Measurements from ENCODE around the gene ISY1. TPM values are rescaled to one million over a fixed set of nuclear protein-coding genes. Genes with fewer than 3 reads are reported as not detected.
"Not testable (repeated sequence)": the region's sequence is repeated elsewhere in the genome, so short reads cannot be mapped to it uniquely, and the experiment has no call there.

ISY1 gene
- 10 to 100 TPM; 60.7 to 61.7 TPM for total RNA-seq

DNA sequence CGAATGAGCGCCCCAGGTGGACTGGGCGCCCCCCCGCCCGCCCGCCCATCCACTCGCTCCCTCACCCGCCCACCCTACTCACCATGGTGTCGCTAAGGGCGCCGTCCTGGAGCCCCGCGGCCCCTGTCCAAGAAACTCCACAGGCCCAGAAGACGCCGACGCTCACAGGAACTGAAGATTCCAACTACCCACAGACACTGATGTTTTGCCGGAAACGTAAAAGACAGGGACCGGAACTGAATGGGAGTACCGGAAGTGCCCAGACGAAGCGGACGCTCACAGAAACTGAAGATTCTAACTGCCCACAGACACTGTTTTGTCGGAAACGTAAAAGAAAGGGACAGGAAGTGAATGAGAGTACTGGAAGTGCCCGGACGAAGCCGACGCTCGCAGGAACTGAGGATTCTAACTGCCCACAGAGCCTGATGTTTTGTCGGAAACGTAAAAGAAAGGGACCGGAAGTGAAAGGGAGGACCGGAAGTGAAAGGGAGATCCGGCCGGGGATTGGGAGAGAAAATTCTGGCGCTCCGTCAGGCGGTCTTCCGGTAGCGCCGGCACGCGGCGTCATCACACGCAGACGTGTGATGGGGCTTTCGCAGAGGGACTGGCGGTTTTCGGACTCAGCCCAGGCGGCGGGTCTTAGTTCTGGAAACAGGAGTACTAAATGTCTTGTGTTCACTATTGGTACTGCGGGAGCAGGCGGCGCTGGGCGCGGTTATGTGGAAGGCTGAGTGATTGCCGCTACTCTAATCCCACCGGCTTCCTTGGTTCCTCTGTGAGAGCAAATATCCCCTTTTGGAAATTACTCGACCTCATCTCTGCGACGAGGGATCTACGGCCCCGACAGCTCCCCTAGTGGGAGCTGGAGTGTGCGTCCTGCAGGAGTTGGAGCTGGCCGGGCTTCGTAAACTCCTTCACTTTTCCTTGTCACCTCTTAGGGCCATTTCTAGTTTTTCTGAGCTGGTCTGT, at the start of gene ISY1:
Gene ISY1 (minus strand): TSS at position 173 of the 969 bp plus-strand sequence. CDS start 88 bp downstream, at position 85.
- POLR2A ChIA-PET: interaction anchor here (0.6 to 2.8 kb wide), 14 partner anchors 17 to 283 kb away, joined by 3 to 28 read pairs (median 4); partner anchors contain the start of genes CNBP, COPG1 and RAB43
- CTCF ChIA-PET: interaction anchor here (0.7 to 3.4 kb wide), 27 partner anchors 10 to 192 kb away, joined by 3 to 55 read pairs (median 6); partner anchors contain the start of genes CNBP, COPG1, HMCES and RAB43
- H3K9me3 Mint-ChIP-seq: no peaks in the 10 kb centered on the region
- H3K4me1 Mint-ChIP-seq (ENCODE audit: low read depth): peaks cover 31% of the 10 kb centered on the region
- peak; percentile 93 for DNase-seq
- H3K27ac Mint-ChIP-seq: peak within 1 kb of the TSS; percentile 100
- peaks cover 20% of the 10 kb centered on the region for H3K36me3 Mint-ChIP-seq
- H3K4me3 Mint-ChIP-seq: peak within 1 kb of the TSS; percentile 98
- intact Hi-C loops (cut with micrococcal nuclease): loop anchor here (1.0 kb wide), 6 partner anchors 23 to 357 kb away; partner anchors contain the start of gene COPG1
- H3K27me3 Mint-ChIP-seq: no peaks in the 10 kb centered on the region

DNA sequence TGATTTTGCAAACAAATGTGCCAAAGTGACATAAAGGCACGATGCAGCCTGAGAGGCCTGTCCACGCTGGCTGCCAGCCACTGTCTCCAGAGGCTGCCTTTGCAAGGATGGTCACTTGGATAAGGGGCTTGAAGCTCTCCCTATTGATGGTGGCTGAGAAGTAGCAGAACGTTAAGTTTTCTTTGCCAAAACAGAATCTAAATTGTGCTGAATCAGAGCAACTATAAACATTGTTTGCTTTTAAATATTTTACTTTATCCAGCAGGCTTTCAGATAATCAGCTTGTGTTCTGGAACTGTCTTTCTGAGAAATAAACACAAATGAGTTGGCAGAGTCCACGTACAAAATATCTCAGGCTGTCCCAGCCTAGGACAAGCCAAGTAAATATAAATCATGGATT, 46.6 kb upstream of the ISY1 start:
- Mint-ChIP-seq H3K27me3 (peaks cover 3% of the 10 kb centered on the region), H3K4me3 (no peak overlapping the region), H3K27ac (no peak overlapping the region), H3K4me1 (ENCODE audit: low read depth) (no peaks in the 10 kb centered on the region), H3K36me3 (no peaks in the 10 kb centered on the region), H3K9me3 (no peaks in the 10 kb centered on the region)
- intact Hi-C loops (cut with micrococcal nuclease): no loop called here
- DNase-seq: no peak
- ChIA-PET CTCF (no interaction called here), POLR2A (no interaction called here)

DNA sequence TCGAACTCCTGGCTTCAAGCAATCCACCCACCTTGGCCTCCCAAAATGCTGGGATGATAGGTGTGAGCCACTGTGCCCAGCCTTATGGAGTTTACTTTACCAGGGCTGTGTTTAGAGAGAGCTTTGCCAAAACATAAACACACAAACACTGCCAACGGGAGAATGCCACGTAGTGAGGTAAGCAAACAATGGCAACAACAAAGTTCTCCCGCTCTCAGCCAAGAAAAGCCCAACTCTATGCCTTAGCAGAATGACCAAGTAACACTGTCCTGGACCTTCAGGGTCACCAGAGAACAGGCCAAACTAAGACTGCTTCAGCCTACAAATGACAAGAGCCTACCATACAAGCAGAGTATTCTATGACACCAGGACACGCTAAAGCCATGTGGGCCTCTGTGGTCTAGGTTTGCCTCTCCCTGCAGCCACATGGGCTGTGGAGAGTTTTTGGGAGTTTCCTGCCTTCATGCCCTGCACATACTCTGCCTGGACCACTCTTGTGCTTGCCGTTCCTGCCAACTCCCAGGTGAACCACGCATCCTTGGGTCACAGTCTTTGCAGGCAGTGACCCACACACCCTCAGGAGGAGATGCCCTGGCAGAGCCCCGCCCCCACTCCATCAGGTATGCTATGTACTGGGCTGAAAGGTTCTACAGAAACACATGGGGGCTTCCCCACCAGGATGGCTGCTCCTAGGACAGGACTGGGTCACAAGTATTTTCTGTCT, 44.4 kb upstream of the ISY1 start:
- Mint-ChIP-seq H3K27me3 (peaks cover 3% of the 10 kb centered on the region), H3K4me3 (no peak overlapping the region), H3K9me3 (no peaks in the 10 kb centered on the region), H3K4me1 (ENCODE audit: low read depth) (no peaks in the 10 kb centered on the region), H3K36me3 (no peaks in the 10 kb centered on the region), H3K27ac (no peak overlapping the region)
- ChIA-PET CTCF (no interaction called here), POLR2A (no interaction called here)
- intact Hi-C loops (cut with micrococcal nuclease): no loop called here
- no peak for DNase-seq

DNA sequence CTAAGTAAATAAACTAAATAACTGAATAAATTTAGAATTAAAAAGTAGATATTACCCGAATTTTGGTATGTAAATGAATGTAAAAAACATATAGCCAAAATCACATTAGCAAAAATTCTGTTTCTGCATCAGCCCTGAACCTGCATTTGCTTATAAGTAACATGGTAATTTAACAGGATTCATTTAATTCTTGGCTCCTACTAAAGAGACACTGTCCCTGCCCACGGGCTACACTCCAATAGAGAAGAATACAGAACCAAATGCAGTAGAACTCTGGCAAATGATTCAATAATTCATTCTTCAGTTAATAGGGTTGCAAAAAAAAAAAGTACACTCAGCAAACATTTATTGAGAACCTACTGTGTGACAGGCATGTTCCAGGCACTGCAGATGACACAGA, 43.6 kb upstream of the ISY1 start:
- no peaks in the 10 kb centered on the region for H3K4me1 Mint-ChIP-seq (ENCODE audit: low read depth)
- no peaks in the 10 kb centered on the region for H3K36me3 Mint-ChIP-seq
- intact Hi-C loops (cut with micrococcal nuclease): no loop called here
- no peak overlapping the region for H3K4me3 Mint-ChIP-seq
- peaks cover 2% of the 10 kb centered on the region for H3K27me3 Mint-ChIP-seq
- CTCF ChIA-PET: no interaction called here
- H3K27ac Mint-ChIP-seq: no peak overlapping the region
- POLR2A ChIA-PET: no interaction called here
- H3K9me3 Mint-ChIP-seq: no peaks in the 10 kb centered on the region
- DNase-seq: no peak

DNA sequence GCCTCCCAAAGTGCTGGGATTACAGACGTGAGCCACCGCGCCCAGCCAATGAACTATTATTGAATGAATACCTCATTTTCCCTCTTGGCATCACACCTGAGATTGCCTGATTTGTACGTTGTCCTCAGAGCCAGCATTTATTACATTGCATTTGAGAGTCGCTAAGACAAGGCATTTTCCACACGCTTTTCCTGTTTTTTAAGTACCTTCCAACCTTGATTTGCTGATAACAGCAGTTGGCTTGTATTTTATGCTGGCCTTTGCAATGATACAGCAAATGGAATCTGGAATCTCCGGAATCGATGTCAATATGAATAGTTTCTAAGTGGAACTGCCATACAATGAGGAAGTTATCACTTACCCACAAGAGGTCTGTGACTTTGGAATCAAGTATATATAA, 38.5 kb upstream of the ISY1 start:
- DNase-seq: no peak
- ChIA-PET CTCF (no interaction called here), POLR2A (no interaction called here)
- H3K36me3 Mint-ChIP-seq: no peaks in the 10 kb centered on the region
- H3K4me1 Mint-ChIP-seq (ENCODE audit: low read depth): peaks cover 7% of the 10 kb centered on the region
- H3K27me3 Mint-ChIP-seq: no peaks in the 10 kb centered on the region
- intact Hi-C loops (cut with micrococcal nuclease): no loop called here
- H3K27ac Mint-ChIP-seq: no peak overlapping the region
- no peak overlapping the region for H3K4me3 Mint-ChIP-seq
- H3K9me3 Mint-ChIP-seq: no peaks in the 10 kb centered on the region

DNA sequence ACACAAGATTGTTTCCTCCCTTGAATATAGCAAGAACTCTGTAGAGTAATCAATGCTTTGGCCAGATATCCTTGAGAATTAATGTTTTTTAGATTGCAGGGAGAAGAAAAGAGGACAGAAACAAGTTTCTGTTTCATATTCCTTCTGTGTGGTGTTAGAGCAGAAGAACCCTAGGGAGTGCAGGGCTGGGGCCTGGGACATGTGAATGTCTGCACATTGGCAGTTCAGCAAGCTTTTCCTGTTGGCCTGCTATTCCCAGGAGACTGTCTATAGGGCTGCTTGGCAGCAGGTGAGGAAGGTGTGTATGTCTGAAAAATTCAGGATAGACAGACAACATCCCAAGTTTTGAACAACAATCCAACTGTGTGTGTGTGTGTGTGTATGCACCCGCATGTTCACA, 36.5 kb upstream of the ISY1 start:
- H3K27ac Mint-ChIP-seq: no peak overlapping the region
- H3K27me3 Mint-ChIP-seq: no peaks in the 10 kb centered on the region
- POLR2A ChIA-PET: no interaction called here
- DNase-seq: no peak
- intact Hi-C loops (cut with micrococcal nuclease): no loop called here
- CTCF ChIA-PET: interaction anchor here (2.3 kb wide), 1 partner anchor 48 kb away, joined by 10 read pairs; no protein-coding TSS in a partner anchor
- H3K4me1 Mint-ChIP-seq (ENCODE audit: low read depth): peaks cover 7% of the 10 kb centered on the region
- no peaks in the 10 kb centered on the region for H3K36me3 Mint-ChIP-seq
- no peak overlapping the region for H3K4me3 Mint-ChIP-seq
- H3K9me3 Mint-ChIP-seq: no peaks in the 10 kb centered on the region

DNA sequence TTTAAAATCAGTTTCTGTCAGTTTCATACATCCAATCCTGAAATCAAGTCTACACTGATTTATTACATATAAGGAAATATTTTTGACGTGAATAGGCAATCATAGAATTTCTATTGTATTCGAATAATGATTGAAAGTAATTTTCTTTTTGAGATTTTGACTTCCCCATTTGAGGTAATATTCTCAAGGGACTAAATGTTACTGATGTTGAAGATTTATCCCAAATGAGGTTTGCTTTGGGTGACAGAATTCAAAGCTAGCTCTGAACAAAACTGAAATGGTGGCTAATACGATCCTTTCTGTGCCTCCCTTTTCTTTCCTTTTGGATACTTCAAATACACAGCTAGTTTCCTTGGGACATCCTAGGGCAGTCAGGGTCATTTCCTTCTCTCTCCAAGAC, 35.7 kb upstream of the ISY1 start:
- POLR2A ChIA-PET: interaction anchor here (0.8 kb wide), 1 partner anchor 49 kb away, joined by 3 read pairs; no protein-coding TSS in a partner anchor
- intact Hi-C loops (cut with micrococcal nuclease): no loop called here
- no peak overlapping the region for H3K4me3 Mint-ChIP-seq
- CTCF ChIA-PET: interaction anchor here (0.6 to 2.3 kb wide), 2 partner anchors 17 to 49 kb away, joined by 3 to 10 read pairs; no protein-coding TSS in a partner anchor
- H3K27ac Mint-ChIP-seq: no peak overlapping the region
- DNase-seq: no peak
- H3K36me3 Mint-ChIP-seq: no peaks in the 10 kb centered on the region
- H3K4me1 Mint-ChIP-seq (ENCODE audit: low read depth): peaks cover 7% of the 10 kb centered on the region
- no peaks in the 10 kb centered on the region for H3K27me3 Mint-ChIP-seq
- no peaks in the 10 kb centered on the region for H3K9me3 Mint-ChIP-seq

DNA sequence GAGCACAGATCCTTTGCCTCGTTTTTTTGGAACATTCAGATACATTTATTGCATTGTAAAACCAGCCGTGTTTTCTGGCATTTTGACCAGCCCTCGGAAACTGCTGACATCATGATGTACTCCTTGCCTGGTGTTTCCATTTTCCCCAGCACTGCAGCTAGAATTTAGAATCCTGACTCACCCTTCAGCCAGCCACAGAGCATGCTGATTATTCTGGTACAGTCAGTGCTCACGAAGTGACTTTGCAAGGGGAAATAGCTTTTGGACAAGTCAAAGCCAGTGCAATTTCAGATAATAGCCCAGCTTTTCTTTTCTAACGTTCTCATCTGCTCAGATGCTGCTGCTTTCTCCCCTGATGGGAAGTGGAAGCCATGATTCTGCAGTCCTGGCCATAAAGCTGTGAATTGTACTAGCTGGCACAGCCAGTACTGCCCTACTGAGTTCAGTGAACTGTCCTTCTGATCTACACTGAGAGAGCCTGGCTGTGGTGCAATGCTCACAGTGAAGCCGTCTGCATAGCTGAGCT, 34.9 kb upstream of the ISY1 start:
- Mint-ChIP-seq H3K27ac (no peak overlapping the region), H3K4me3 (no peak overlapping the region), H3K9me3 (no peaks in the 10 kb centered on the region), H3K36me3 (no peaks in the 10 kb centered on the region), H3K4me1 (ENCODE audit: low read depth) (peaks cover 7% of the 10 kb centered on the region), H3K27me3 (no peaks in the 10 kb centered on the region)
- ChIA-PET POLR2A (interaction anchor here (0.8 kb wide), 1 partner anchor 50 kb away, joined by 3 read pairs; no protein-coding TSS in a partner anchor), CTCF (interaction anchor here (0.6 to 2.3 kb wide), 2 partner anchors 18 to 50 kb away, joined by 3 to 10 read pairs; no protein-coding TSS in a partner anchor)
- intact Hi-C loops (cut with micrococcal nuclease): no loop called here
- peak; percentile 37 for DNase-seq

DNA sequence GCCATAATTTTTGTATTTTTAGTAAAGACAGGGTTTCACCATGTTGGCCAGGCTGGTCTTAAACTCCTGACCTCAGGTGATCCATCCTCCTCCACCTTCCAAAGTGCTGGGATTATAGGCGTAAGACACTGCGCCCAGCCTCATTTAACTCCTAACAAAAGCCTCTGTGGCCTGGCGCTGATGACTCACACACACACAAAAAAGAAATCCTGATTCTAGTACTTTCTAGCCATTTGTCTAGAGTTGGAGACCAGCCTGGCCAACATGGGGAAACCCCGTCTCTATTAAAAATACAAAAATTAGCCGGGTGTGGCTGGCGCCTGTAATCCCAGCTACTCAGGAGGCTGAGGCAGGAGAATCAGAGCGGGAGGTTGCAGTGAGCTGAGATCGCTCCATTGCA, 28.9 kb upstream of the ISY1 start:
- H3K9me3 Mint-ChIP-seq; H3K27me3 Mint-ChIP-seq; DNase-seq; H3K36me3 Mint-ChIP-seq; H3K4me3 Mint-ChIP-seq; intact Hi-C loops (cut with micrococcal nuclease); H3K4me1 Mint-ChIP-seq (ENCODE audit: low read depth); H3K27ac Mint-ChIP-seq: not testable (repeated sequence)
- CTCF ChIA-PET: interaction anchor here (3.2 kb wide), 1 partner anchor 56 kb away, joined by 11 read pairs; no protein-coding TSS in a partner anchor
- POLR2A ChIA-PET: interaction anchor here (0.5 kb wide), 1 partner anchor 54 kb away, joined by 3 read pairs; no protein-coding TSS in a partner anchor

DNA sequence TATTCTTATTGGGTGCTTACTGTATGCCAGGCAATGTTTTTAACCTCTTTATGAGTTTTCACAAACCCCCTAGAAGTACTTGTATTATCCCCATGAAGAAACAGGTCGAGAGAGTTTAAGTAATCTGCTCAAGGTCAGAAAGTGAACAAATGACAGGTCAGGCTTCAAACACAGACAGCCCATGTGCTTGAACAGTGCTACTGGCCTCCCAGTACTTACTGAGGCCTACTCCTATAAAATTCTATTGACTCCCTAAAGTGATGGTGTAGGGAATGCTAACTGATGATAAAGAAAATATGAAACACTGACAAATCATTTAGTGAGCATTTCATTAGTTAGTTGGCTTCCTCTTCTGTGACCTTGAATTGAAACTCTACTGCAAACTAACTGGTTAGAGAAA, 27.0 kb upstream of the ISY1 start:
- H3K27me3 Mint-ChIP-seq: no peaks in the 10 kb centered on the region
- peaks cover 9% of the 10 kb centered on the region for H3K4me1 Mint-ChIP-seq (ENCODE audit: low read depth)
- H3K27ac Mint-ChIP-seq: no peak overlapping the region
- no peak for DNase-seq
- CTCF ChIA-PET: interaction anchor here (3.2 kb wide), 1 partner anchor 58 kb away, joined by 11 read pairs; no protein-coding TSS in a partner anchor
- H3K36me3 Mint-ChIP-seq: peaks cover 7% of the 10 kb centered on the region
- intact Hi-C loops (cut with micrococcal nuclease): no loop called here
- POLR2A ChIA-PET: no interaction called here
- H3K9me3 Mint-ChIP-seq: no peaks in the 10 kb centered on the region
- no peak overlapping the region for H3K4me3 Mint-ChIP-seq

DNA sequence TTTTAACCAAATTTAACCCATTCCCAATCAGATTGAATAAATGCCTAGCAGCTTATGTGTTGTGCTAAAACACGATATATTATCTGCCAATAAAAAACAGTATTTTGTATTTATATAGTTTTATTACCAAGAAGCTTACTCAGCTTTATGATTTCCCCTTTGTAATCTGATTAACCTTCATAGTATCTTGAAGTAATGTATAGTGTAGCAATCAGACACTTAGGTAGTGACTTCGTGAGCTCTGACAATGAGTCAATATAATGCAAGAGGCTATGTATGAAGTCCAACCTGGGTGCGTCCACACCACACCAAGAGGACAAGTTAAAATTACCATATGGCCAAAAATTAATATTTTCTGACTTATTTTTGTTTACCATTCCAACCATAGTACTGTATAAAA, 24.9 kb upstream of the ISY1 start:
- Mint-ChIP-seq H3K4me1 (ENCODE audit: low read depth) (peaks cover 10% of the 10 kb centered on the region), H3K9me3 (no peaks in the 10 kb centered on the region), H3K27ac (no peak overlapping the region), H3K36me3 (peaks cover 26% of the 10 kb centered on the region), H3K27me3 (no peaks in the 10 kb centered on the region), H3K4me3 (peak overlapping the region; percentile 45)
- POLR2A ChIA-PET: no interaction called here
- DNase-seq: no peak
- CTCF ChIA-PET: interaction anchor here (0.6 to 2.4 kb wide), 7 partner anchors 24 to 215 kb away, joined by 3 to 14 read pairs (median 3); no protein-coding TSS in a partner anchor
- intact Hi-C loops (cut with micrococcal nuclease): no loop called here
